ENCODE data around the gene BCL6B.
A peak's percentile ranks its signal among the peaks of the same experiment; 100 is the strongest.

Gene BCL6B

GRCh38 chr17:6997171-6997570, 25.7 kb upstream of the BCL6B start:
- Histone ChIP-seq H3K79me2 (ENCODE audit: insufficient read depth, low read length) (no peaks in the 10 kb centered on the region), H3K27ac (ENCODE audit: low read length) (no peak overlapping the region), H3K4me3 (ENCODE audit: low read depth in 1 of 2, low read length in 2 of 2) (no peak overlapping the region), H3K27me3 (ENCODE audit: insufficient read depth, low read length, poor library complexity) (no peaks in the 10 kb centered on the region), H3K9ac (ENCODE audit: low read depth, low read length) (no peak overlapping the region), H4K20me1 (ENCODE audit: insufficient read depth, low read length) (0 out of 2 replicates have a peak, but pooled peaks cover 2% of the 10 kb centered on the region), H2AFZ (ENCODE audit: low read depth, low read length) (no peak overlapping the region), H3K4me1 (ENCODE audit: insufficient read depth, low read length) (no peaks in the 10 kb centered on the region), H3K9me3 (ENCODE audit: insufficient read depth, low read length, severe bottlenecking) (no peaks in the 10 kb centered on the region), H3K4me2 (ENCODE audit: insufficient read depth, low read length) (no peak overlapping the region), H3K36me3 (ENCODE audit: insufficient read depth, low read length) (peaks cover 47% of the 10 kb centered on the region)
- TF ChIP-seq CTCF (IDR thresholded peaks at IDR 0.05; ENCODE audit: borderline replicate concordance, extremely low read depth, low read length, poor library complexity, severe bottlenecking) (no peak), EZH2 (IDR thresholded peaks at IDR 0.05; ENCODE audit: borderline replicate concordance, low read depth, low read length, severe bottlenecking) (no peak)
- DNase-seq = no peak
- no peak for ATAC-seq (ENCODE audit: insufficient read depth, low read depth)

GRCh38 chr17:6998855-6999508, 23.9 kb upstream of the BCL6B start:
- H2AFZ ChIP-seq (ENCODE audit: low read depth, low read length) = no peak overlapping the region
- H3K4me1 ChIP-seq (ENCODE audit: insufficient read depth, low read length) = no peaks in the 10 kb centered on the region
- peaks cover 61% of the 10 kb centered on the region for H3K36me3 ChIP-seq (ENCODE audit: insufficient read depth, low read length)
- H3K27me3 ChIP-seq (ENCODE audit: insufficient read depth, low read length, poor library complexity) = no peaks in the 10 kb centered on the region
- ATAC-seq (ENCODE audit: insufficient read depth, low read depth) (no peak), DNase-seq (no peak)
- no peaks in the 10 kb centered on the region for H3K9me3 ChIP-seq (ENCODE audit: insufficient read depth, low read length, severe bottlenecking)
- no peak overlapping the region for H3K4me2 ChIP-seq (ENCODE audit: insufficient read depth, low read length)
- no peak overlapping the region for H3K4me3 ChIP-seq (ENCODE audit: low read depth in 1 of 2, low read length in 2 of 2)
- H3K79me2 ChIP-seq (ENCODE audit: insufficient read depth, low read length) = 0 out of 2 replicates have a peak, but pooled peaks cover 3% of the 10 kb centered on the region
- H3K9ac ChIP-seq (ENCODE audit: low read depth, low read length) = no peak overlapping the region
- no peak overlapping the region for H3K27ac ChIP-seq (ENCODE audit: low read length)
- H4K20me1 ChIP-seq (ENCODE audit: insufficient read depth, low read length) = 0 out of 2 replicates have a peak, but pooled peaks cover 2% of the 10 kb centered on the region
- TF ChIP-seq CTCF (IDR thresholded peaks at IDR 0.05; ENCODE audit: borderline replicate concordance, extremely low read depth, low read length, poor library complexity, severe bottlenecking) (no peak), EZH2 (IDR thresholded peaks at IDR 0.05; ENCODE audit: borderline replicate concordance, low read depth, low read length, severe bottlenecking) (no peak)

- Histone ChIP-seq H3K9me3 (ENCODE audit: insufficient read depth, low read length, severe bottlenecking) (no peaks in the 10 kb centered on the region), H3K4me1 (ENCODE audit: insufficient read depth, low read length) (no peaks in the 10 kb centered on the region), H3K27ac (ENCODE audit: low read length) (no peak overlapping the region), H3K79me2 (ENCODE audit: insufficient read depth, low read length) (peaks cover 13% of the 10 kb centered on the region; the same call in 1 of the 2 replicates), H3K36me3 (ENCODE audit: insufficient read depth, low read length) (peaks cover 59% of the 10 kb centered on the region), H3K4me2 (ENCODE audit: insufficient read depth, low read length) (no peak overlapping the region), H3K4me3 (ENCODE audit: low read depth in 1 of 2, low read length in 2 of 2) (no peak overlapping the region), H3K9ac (ENCODE audit: low read depth, low read length) (no peak overlapping the region), H4K20me1 (ENCODE audit: insufficient read depth, low read length) (peaks cover 9% of the 10 kb centered on the region; the same call in 1 of the 2 replicates), H3K27me3 (ENCODE audit: insufficient read depth, low read length, poor library complexity) (no peaks in the 10 kb centered on the region), H2AFZ (ENCODE audit: low read depth, low read length) (no peak overlapping the region)
- peak; percentile 47 for TF ChIP-seq CTCF (IDR thresholded peaks at IDR 0.05; ENCODE audit: borderline replicate concordance, extremely low read depth, low read length, poor library complexity, severe bottlenecking)
- no peak for TF ChIP-seq EZH2 (IDR thresholded peaks at IDR 0.05; ENCODE audit: borderline replicate concordance, low read depth, low read length, severe bottlenecking)
- DNase-seq (peak; percentile 41), ATAC-seq (ENCODE audit: insufficient read depth, low read depth) (no peak)
Measured at GRCh38 chr17:7001318-7001961, 21.4 kb upstream of the BCL6B start.

Data from DND-41 (cell line).